Pancreas (tissue), 10 donors: ENCODE results near the gene PLPP1. TPM values are rescaled to one million over a fixed set of nuclear protein-coding genes. Genes with fewer than 3 reads are reported as not detected.
A peak's percentile ranks its signal among the peaks of the same experiment; 100 is the strongest.
"Not testable (repeated sequence)": the region's sequence is repeated elsewhere in the genome, so short reads cannot be mapped to it uniquely, and the experiment has no call there.

Experiments
- ATAC-seq, 4 donors: fragments of 200-7000 bp; cut with Tn5 transposase; one replicate each; pipeline versions ENCODE4 v1.8.0 to v1.9.1; 2020; ENCODE audit warnings: mild to moderate bottlenecking in 4 of 4, moderate library complexity in 4 of 4
- DNase-seq, 6 donors: peaks; one replicate each; pipeline ENCODE4 v3.0.0-alpha.2; 2020
- FAIRE-seq: peaks from 2 replicates; lab custom pipeline; 2012; peaks lifted over from hg19 to GRCh38; lab: Jason Lieb, UNC
- H3K27ac ChIP-seq, 4 donors: fragments of 200-600 bp; sonication (generic); 1 replicate in 3 of 4; 2 replicates in 1 of 4; pipeline versions ENCODE4 v1.5.0 to v1.8.0; 2020
- H3K27me3 ChIP-seq, 4 donors: fragments of 200-600 bp; one replicate each; pipeline ENCODE4 v1.8.0; 2021
- H3K36me3 ChIP-seq, 3 donors: fragments of 200-600 bp; sonication (generic) in 1 of 3; one replicate each; pipeline versions ENCODE4 v1.5.0 to v1.8.0; 2020 to 2021
- H3K4me1 ChIP-seq, 3 donors: fragments of 200-600 bp; one replicate each; pipeline ENCODE4 v1.8.0; 2021
- H3K4me3 ChIP-seq, 4 donors: fragments of 200-600 bp; sonication (generic) in 2 of 4; one replicate each; pipeline versions ENCODE4 v1.5.0 to v1.8.0; 2020 to 2021
- H3K9me3 ChIP-seq, 4 donors: fragments of 200-600 bp; one replicate each; pipeline ENCODE4 v1.8.0; 2021
- CTCF ChIP-seq, 4 donors: fragments of 200-600 bp; sonication (generic) in 3 of 4; IDR thresholded peaks; one replicate each; pipeline versions ENCODE4 v1.5.0 to v1.8.0; 2021; ENCODE audit warnings: antibody characterized with exemption in 4 of 4
- WGBS, 2 donors: extraction: QIAGEN DNeasy Blood & Tissue Kit; methylation state at CpG; one replicate each; pipeline ENCODE4 v1.1.7; 2013; 5-methylcytosine and 5-hydroxymethylcytosine counted together
- intact Hi-C, 3 donors: fragments of 100-400 bp; cut with DNase I; formaldehyde crosslinking; loops; one replicate each; pipeline versions ENCODE4 v1.11.1 to v1.14.2; 2022
- polyA plus RNA-seq, 2 donors: library from polyadenylated mRNA; stranded (reverse); fragments of 200-250 nt; gene quantifications; one replicate each; pipeline ENCODE4 v1.2.3, GENCODE V29; 2013
- total RNA-seq, 6 donors: library from RNA; stranded (reverse); fragmentation: NEBNext Ultra II Directional in 4 of 6; extraction: Animal tissue kit (Norgen Biotek cat#: 25700) in 4 of 6; gene quantifications; one replicate each; pipeline versions ENCODE4 v1.2.1 to v1.2.4, GENCODE V29; 2021 to 2023
- donor health status: healthy with polysubstance abuse.
- donor health status: DM: no; HTN: no; CAD: no; lungs with moderate emphysema.
- donor health status: DM: no; HTN: no; CAD: no.
- donor health status: control.
- donor health status: control.
- donor health status: Bipolar disorder and iron deficiency.
- donor health status: DM: yes; HTN: yes; CAD: no.
- donor health status: DM: no; HTN: no; CAD: no.
- donor health status: DM: no; HTN: no; CAD: no.
- donor health status: DM: yes; HTN: yes; CAD: no.

PLPP1 gene
- total and polyA plus RNA-seq, 8 donors = 11.5 to 34.9 (median 20.6) TPM

GRCh38 chr5:55511010-55511409 lies 23.8 kb downstream of the PLPP1 start:
- Histone ChIP-seq H3K27me3 (no peaks in the 10 kb centered on the region), H3K4me1 (peaks cover 15 to 58% (median 53%) of the 10 kb centered on the region in 3 donors), H3K9me3 (no peaks in the 10 kb centered on the region), H3K4me3 (no peak overlapping the region), H3K36me3 (no peaks in the 10 kb centered on the region), H3K27ac (peak overlapping the region in 2 of 4 donors; percentile 67)
- FAIRE-seq = no peak
- ATAC-seq = peak in 1 of 4 donors; percentile 14
- DNase-seq = no peak
- no peak for TF ChIP-seq CTCF (IDR thresholded peaks at IDR 0.05)
- 15 to 27% methylated on average over 1 of the region's 1 CpG for WGBS, 2 donors
- intact Hi-C loops = no loop called here

GRCh38 chr5:55510523-55510880 lies 24.3 kb downstream of the PLPP1 start:
- Histone ChIP-seq H3K27ac (peak overlapping the region in 2 of 4 donors; percentile 67), H3K27me3 (no peaks in the 10 kb centered on the region), H3K9me3 (no peaks in the 10 kb centered on the region), H3K4me1 (peaks cover 15 to 53% (median 52%) of the 10 kb centered on the region in 3 donors), H3K36me3 (no peaks in the 10 kb centered on the region), H3K4me3 (no peak overlapping the region)
- DNase-seq = no peak
- peak; percentile 20 to 31 (median 21) for ATAC-seq
- TF ChIP-seq CTCF (IDR thresholded peaks at IDR 0.05) = no peak
- no peak for FAIRE-seq
- intact Hi-C loops = no loop called here

GRCh38 chr5:55509796-55510522 lies 24.8 kb downstream of the PLPP1 start:
- no peak for TF ChIP-seq CTCF (IDR thresholded peaks at IDR 0.05)
- ATAC-seq (peak; percentile 87 to 89 (median 88)), FAIRE-seq (peak; percentile 68), DNase-seq (peak in 2 of 6 donors; percentile 31 to 50)
- Histone ChIP-seq H3K27me3 (no peaks in the 10 kb centered on the region), H3K4me1 (peaks cover 10 to 49% (median 49%) of the 10 kb centered on the region in 3 donors), H3K4me3 (no peak overlapping the region), H3K9me3 (no peaks in the 10 kb centered on the region), H3K27ac (peak overlapping the region in 3 of 4 donors; percentile 0 to 67 (median 67)), H3K36me3 (no peaks in the 10 kb centered on the region)
- 19 to 28% methylated on average over 5 of the region's 5 CpGs for WGBS, 2 donors
- intact Hi-C loops = no loop called here

- peaks cover 10 to 49% (median 40%) of the 10 kb centered on the region in 3 donors for H3K4me1 ChIP-seq
- WGBS, 2 donors = 70 to 77% methylated on average over 1 of the region's 1 CpG
- peak overlapping the region in 3 of 4 donors; percentile 0 to 67 (median 67) for H3K27ac ChIP-seq
- intact Hi-C loops = no loop called here
- no peaks in the 10 kb centered on the region for H3K27me3 ChIP-seq
- H3K36me3 ChIP-seq = no peaks in the 10 kb centered on the region
- no peak for TF ChIP-seq CTCF (IDR thresholded peaks at IDR 0.05)
- ATAC-seq (peak in 3 of 4 donors; percentile 49 to 69 (median 52)), FAIRE-seq (no peak), DNase-seq (no peak)
- no peaks in the 10 kb centered on the region for H3K9me3 ChIP-seq
- H3K4me3 ChIP-seq = no peak overlapping the region
These were observed 25.7 kb downstream of the PLPP1 start for GRCh38 chr5:55509097-55509496.

- WGBS, 2 donors = 73 to 74% methylated on average over 2 of the region's 2 CpGs
These were observed 27.2 kb downstream of the PLPP1 start for GRCh38 chr5:55507574-55507973.

GRCh38 chr5:55505711-55506110 lies 29.1 kb downstream of the PLPP1 start:
- 95 to 99% methylated on average over 6 of the region's 6 CpGs for WGBS, 2 donors
- peaks cover 10 to 41% (median 31%) of the 10 kb centered on the region in 3 donors for H3K4me1 ChIP-seq
- DNase-seq, H3K36me3 ChIP-seq, H3K27ac ChIP-seq, ATAC-seq, H3K4me3 ChIP-seq, FAIRE-seq, H3K9me3 ChIP-seq, H3K27me3 ChIP-seq, intact Hi-C loops: not testable (repeated sequence)

More at GRCh38 chr5:55507574-55507973, 27.2 kb downstream of the PLPP1 start:
- Histone ChIP-seq H3K4me3 (no peak overlapping the region), H3K4me1 (peaks cover 10 to 49% (median 37%) of the 10 kb centered on the region in 3 donors), H3K27me3 (no peaks in the 10 kb centered on the region), H3K9me3 (no peaks in the 10 kb centered on the region), H3K27ac (no peak overlapping the region), H3K36me3 (no peaks in the 10 kb centered on the region)
- intact Hi-C loops = no loop called here
- no peak for TF ChIP-seq CTCF (IDR thresholded peaks at IDR 0.05)
- ATAC-seq (no peak), DNase-seq (no peak), FAIRE-seq (no peak)

GRCh38 chr5:55503917-55504316 lies 30.8 kb downstream of the PLPP1 start:
- H3K36me3 ChIP-seq, ATAC-seq, H3K27ac ChIP-seq, intact Hi-C loops, DNase-seq, H3K27me3 ChIP-seq, H3K4me3 ChIP-seq, H3K9me3 ChIP-seq, FAIRE-seq: not testable (repeated sequence)
- H3K4me1 ChIP-seq = peaks cover 0 to 28% (median 20%) of the 10 kb centered on the region in 3 donors
- 96% methylated on average over 7 of the region's 7 CpGs for WGBS, 2 donors
